Fibroblast of gingiva (primary cell): ENCODE measurements around the gene CCSAP.
"Not testable (repeated sequence)": the region's sequence is repeated elsewhere in the genome, so short reads cannot be mapped to it uniquely, and the experiment has no call there.

ENCODE experiments used
- DNase-seq: peaks from one replicate; pipeline ENCODE4 v3.0.0-alpha.2; 2011; ENCODE audit warnings: low read depth

Gene CCSAP

DNA sequence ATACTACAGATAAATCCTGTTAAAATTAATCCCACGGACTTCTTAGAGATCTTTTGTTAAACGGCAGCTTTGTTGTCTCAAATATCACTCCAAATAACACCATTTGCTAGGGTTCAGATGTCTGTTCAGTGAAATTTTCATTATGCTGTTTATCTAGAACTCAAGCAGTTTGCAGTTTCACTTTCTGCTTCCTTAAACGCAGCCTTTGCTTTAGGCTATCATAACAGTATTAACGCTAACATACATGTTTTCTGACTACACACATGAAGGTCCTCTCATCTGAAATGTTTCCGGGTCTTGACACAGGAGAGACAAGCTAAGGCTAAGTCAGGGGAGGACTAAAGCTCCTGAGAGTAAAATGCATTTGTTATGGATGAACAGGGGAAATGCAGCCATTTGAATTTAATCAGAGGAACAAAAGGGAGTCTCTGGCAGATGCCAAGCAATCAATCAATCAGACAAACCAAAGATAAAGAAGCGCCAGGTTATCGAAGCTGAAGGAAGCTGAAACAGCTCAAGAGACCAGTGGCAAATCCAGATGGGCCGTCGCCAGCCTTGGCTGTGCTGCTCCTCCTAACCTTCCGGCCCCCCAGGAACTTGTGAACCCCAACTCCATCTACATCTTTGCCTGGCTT lies 16.9 kb downstream of the CCSAP start:
- no peak for DNase-seq

DNA sequence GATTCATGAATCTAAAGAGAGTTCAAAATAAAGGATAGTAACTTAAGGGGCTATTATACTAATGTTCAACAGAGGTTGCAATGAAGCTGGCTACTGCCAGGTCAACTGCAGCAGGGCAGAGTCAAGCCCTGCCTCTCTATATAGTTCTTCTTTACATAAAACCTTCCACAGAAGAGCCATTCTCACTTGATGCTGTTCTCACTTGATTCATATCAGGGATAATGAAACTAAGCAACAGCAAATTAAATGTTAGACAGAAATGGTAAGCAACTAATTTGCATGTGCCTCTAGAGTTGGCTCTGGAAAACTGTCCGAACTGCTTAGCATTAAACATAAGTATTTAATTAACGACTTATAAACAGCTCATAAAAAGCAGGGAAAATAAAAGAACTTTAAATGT lies 17.4 kb downstream of the CCSAP start:
- DNase-seq = peak; percentile 5

DNA sequence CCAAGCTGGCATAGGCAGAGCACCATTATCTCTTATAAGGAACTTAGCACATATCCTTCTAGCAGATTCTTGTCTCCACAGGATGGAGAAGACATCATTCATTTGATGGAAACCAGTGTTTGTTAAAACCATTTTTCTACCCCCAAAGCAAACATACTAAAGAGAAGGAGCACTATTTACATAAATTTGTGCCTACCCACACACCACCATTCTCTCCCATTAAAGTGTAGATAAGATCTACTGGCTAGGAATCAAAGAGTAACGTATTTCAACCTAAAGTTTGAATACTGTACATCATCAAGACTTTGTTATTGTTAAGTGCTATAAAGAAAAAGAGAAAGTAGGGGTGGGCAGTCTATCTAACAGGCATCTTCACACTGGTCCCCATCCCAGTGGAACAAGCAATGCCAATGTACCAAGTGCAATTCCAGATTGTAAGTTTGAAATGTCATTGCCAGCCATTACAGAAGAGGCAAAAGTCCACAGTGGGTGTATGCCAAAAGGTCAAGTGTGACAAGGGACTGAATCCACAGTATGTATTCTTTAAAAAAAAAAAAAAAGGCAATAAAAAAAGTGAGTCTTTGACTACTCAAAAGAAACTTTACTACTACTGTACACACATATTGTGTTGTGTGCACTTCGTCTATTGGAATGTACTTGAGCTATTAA lies 18.8 kb downstream of the CCSAP start:
- DNase-seq = no peak

DNA sequence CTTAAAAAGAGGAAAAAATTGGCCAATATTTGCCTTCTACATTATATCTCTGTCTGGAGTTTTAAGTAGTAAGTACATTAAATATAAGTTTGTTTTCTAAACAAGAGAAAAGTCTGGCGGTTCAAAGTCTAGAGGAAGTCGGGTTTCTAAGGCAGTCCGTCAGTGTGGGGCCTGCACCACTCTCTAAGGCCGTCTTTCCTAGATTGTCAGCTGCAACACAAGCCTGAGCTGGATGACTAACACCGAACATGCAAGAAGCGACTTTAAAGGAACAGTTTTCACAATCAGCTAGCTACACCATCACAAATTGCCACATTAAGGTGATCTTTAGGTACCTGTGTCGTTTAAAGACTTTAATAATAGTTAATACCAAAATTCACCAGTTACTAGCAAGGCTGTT lies 19.6 kb downstream of the CCSAP start:
- no peak for DNase-seq

DNA sequence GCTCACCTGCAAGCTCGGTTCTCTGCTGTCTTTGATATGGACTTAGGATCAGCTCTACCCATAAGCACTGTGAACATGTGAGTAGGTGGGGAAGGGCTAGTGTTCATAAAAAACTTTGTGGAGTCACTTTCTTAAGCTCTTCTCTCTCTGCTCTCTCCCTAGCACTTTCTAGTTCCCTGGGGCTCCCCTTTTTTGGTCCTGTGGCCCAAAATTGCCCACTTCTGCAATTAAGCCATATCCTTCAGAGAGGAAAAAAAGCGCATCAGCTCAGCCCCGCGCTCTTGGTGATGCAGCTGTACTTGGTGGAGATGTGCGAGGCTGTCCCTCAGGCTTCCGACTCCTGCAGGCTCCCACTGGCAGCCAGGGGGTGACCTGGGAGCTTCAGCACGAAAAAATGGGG lies 23.4 kb downstream of the CCSAP start:
- no peak for DNase-seq

DNA sequence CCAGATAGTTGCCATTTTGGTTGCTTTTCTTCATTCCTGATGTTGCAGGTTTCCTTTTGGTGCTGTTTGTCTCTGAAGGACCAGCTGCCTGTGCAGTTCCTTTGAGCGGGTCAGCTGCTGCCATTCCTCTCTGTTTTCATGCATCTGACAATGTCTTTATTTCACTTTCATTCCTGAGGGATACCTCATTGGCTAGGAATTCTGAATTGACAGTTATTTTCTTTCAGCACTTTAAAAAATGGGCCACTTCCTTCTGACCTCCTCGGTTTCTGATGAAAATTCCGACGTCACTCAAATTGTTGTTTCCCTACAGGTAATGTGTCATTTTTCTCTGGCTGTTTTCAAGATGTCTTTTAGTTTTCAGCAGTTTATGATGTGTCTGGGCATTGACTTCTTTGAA lies 24.8 kb downstream of the CCSAP start:
- no peak for DNase-seq

DNA sequence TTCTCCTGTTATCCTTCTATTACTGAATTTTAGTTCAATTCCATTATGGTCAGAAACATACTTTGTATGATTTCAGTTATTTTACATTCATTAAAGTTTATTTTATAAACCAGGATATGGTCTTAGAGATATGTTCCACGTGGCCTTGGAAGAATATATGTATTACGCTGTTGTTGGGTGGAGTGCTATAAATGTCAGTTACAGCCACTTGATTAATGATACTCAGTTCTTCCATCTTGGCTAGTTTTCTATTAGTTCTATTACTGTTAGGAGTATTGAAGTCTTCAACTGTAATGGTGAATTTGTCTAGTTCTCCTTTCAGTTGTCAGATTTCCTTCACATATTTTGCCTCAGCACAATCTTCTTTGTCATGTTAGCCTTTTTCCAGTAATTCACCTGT lies 26.7 kb downstream of the CCSAP start:
- no peak for DNase-seq

DNA sequence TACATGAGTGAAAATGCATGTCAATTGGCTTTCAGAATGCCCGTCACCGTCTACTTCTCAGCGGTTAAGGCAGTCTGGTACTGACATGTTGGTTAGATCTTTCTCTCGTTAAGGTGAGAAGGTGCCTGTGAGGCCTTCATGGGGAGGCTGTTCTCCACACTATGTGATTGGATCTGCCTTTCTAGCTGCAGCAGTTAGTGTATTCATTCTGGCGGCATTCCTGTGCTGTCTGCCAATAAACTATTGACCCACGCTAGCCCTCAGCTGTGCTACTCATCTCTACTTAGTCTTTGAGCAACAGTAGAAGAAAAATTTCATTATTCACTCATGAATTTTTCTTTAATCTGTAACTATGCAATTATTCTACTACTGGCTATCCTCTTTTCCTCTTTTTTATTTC lies 32.0 kb downstream of the CCSAP start:
- peak; percentile 15 for DNase-seq

DNA sequence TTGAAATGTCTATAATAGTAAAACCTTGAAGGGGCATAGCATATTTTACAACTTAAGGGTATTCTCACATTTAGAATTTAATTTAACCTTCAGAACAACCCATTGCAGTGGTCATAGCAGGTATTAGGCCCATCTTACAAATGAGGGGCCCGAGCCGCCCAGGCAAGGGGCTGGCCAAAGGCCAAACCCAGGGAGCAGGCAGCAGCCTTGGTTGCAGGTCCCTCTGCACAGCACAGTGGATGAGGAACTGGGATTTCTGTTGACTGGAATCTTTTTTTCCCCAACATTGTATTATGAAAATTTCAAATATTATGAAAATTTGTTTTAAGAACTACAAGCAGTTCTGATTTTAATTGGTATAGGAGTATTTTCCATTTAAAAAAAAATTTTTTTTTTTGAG lies 33.2 kb downstream of the CCSAP start:
- DNase-seq = no peak

DNA sequence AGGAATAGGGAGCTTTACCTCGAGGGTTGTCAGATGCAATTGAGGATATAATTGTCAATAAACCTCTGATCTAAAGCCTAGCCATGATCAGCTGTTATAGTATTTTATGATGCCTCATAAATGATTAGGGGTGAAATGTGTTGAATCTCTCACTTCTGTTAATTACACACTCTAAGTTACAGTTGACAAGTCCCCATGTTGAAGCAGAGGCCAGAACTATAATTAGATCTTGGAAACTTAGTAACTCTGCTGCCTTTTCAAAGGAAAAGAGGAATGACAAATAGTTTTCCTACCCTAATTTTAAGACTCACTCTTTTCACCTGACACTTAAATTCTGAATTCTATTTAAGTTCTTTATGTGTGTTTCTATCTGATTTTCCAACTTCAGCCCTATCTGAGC lies 33.8 kb downstream of the CCSAP start:
- DNase-seq = no peak

DNA sequence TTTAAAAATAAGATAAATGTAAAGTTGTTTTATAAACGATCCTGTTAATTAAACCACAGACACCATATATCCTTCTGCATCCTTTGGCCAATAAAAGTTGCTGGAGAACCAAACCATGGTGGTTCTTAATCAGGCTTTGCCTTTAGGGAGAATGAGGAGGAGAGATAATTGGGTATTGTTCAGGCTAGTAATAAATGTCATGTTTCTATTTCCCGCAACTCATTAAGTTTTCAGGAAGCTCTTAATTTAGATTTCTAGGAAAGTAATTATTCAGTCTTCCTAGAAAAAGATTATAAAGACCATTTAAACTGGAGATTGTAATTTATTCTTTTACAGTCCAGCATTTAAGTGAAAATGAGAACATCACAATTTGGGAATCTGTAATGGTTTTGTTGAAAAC lies 37.5 kb downstream of the CCSAP start:
- DNase-seq = no peak

DNA sequence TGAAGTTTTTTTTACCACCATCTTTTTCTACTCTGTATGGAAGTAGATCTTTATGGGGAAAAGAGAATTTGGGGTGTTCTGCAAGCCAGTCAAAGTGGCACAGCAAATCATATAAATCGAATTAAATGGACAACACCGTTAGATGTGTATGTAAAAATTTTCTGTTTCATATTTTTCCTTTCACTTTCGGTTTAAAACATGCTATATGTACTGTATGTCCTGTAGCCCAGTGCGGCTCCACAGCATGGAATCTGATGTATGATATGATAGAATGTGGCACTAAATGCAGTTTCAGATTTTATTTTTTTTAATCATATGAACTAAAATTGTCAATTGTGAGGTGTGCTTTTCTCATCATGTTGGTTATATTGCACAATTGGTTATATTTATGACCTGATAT lies 39.0 kb downstream of the CCSAP start:
- DNase-seq = no peak

DNA sequence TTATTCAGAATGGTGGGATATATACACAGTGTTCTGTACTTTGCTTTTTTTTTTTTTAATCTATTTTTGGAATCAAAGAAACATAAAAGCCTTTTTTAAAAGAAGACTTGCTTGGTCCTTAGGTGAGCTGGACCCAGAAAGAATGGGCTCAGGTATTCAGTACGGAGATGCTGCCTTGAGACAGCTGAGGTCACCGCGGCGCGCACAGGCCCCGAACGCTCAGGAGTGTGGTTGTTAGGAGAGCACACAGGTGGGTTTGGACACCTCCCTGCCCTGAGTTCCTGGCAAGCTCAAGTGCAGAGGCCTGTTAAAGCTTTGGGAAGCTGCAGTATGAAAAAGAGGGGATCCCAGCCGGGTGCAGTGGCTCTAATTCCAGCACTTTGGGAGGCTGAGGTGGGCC lies 40.1 kb downstream of the CCSAP start:
- DNase-seq = no peak

DNA sequence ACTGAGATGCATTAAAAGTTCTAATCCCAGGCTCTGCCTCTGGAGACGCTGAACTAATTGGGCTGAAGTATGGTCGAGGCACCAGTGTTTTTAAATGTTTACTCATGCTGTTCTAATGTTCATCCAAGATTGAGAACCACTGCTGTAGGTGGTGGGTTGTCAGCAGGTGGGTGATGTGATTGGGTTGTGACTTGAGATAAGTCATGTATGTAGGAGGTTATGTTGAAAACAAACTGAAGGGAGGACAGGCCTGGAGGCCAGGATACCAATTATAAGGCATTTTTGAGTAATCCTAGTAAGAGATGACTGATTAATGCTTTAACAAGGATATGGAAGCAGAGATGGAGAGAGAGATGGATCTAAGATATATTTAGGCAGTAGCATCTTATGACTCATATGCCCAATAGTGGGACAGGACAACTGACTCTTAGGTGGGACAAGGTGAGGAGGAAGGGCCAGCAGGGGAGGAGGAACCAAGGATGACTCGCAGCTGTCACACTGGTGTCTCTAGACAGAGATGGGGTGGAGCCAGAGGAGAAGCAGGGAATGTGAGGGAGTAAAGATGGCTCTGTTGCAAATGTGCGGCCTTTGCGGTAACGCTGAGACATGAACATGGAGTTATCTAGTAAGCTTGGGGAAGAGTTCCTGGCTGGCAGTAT lies 42.6 kb downstream of the CCSAP start:
- no peak for DNase-seq

DNA sequence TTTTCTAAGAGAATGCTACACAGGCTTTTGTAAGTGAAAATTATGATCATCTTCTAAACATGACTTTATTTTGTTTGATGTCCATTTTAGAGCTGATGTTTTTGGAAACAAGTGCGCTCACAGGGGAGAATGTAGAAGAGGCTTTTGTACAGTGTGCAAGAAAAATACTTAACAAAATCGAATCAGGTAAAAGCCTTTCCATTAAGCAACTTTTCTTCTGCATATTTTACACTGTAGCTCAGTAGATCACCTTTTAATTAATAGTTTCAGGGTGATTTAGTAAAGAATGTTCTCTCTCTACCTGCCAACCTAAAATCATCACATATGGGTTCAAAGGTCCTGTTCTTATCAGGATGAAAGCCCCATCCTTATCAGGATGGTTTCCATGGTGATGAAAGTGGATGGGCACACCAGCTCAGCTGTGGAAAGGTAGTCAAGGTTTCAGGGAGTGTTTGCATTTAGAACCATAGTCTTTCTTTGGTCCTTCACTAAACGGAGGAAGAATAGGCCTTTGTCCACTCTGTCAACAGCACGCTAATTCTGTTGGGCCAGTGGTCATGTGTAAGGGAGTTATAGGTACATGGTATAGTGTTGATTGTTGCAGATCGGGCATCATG lies 43.9 kb downstream of the CCSAP start:
- no peak for DNase-seq

DNA sequence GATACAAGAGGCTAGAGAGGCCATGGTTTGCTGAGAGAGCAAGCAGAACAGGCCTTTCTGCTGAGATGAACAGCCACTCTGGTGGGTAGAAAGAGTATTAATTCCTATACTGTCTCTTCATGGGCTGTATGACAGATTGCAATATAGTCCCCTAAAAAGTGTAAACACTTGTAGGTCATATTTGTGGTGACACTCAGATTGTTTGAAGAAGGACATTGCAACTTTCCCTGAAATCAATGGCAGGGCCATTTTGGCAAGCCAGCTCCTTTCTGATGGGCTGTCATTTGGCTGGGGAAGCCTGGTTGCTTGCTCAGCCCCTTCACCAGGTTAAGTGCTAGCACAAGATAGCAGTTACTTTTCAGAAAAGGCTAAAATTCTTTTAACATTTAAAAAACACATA lies 44.4 kb downstream of the CCSAP start:
- no peak for DNase-seq

DNA sequence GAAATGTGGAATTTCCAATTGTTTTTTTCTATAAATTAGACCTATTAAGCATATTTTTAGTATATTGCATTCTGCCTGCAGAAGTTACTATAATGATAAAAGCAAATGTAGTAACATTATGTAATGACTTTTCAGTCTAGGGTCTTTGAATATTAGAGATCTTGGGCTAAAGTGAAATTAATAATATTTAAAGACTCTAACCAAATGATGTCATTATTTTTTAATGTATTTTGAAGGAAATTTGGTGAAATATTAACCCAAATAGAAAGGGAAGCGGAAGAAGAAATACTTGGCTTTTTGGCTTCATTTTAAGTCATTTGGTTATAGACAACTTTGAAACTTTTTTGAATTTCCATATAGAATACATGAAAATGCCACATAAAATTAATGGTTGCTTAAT lies 45.1 kb downstream of the CCSAP start:
- no peak for DNase-seq

DNA sequence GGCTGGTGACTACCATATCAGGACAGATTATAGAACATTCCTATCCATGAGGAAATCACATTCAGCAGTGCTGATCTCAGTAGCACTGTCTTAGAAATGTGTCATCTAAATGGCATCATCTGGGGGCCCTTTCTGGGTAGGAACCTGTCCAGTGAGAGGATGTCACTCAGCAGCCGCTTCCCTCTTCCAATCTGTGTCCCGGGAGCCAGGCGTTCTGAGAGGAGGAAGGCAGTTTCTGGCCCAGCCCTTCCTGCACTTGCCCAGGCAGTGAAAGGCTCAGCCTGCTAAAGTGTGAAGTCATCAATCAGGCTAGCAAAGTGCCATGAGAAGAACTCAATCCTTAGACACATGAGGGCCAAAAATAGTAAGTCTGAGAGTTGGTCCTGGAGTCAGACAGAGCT lies 46.3 kb downstream of the CCSAP start:
- peak; percentile 46 for DNase-seq

DNA sequence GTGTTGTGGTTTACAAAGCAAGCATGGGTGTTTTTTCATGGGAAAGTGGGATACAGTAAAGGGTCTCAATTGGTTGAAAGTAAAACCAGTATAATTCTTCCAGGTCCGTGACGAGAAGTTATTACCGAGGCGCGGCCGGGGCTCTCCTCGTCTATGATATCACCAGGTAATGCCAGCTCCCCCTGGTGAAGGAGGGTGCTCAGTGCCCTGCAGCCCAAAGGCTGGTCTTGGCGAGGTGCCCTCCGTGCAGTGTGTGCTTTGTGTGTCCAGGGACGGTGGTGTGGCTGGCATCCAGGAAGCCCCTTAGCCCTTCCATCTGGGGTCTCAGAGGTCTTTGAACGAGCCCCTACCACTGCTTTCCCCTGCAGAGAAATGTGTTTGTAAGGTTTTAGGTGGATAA lies 47.1 kb downstream of the CCSAP start:
- no peak for DNase-seq

DNA sequence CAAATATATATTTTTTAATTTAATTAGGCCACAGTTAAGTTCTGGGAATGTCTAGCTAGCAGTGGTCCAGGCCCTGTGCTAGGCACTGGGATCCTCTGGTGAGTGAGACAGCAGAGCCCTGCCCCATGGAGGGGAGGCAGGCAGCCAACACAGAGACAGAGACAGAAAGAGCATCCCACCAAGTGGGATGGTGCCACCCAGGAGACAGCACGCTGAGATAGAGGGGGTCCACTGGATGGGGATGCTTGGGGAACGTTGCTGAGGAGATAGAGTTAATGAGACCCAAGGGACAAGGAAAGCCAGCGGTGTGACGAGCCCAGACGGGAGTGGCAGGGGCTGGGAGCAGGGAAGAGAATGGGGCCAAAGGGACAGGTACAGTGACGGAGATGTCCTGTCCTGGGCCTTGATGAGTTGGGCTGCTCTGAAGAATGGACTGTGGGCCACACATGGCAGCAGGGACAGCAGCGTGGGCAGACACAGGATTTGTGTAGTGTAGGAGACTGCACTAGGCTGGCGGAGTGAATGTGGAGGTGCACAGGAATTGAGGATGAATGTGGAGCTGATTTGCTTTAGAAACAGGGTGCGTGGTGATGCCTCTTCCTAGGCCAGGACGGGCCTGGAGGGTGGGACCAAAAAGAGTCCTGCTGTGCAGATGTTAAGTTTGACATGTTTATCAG lies 49.2 kb downstream of the CCSAP start:
- DNase-seq = no peak

DNA sequence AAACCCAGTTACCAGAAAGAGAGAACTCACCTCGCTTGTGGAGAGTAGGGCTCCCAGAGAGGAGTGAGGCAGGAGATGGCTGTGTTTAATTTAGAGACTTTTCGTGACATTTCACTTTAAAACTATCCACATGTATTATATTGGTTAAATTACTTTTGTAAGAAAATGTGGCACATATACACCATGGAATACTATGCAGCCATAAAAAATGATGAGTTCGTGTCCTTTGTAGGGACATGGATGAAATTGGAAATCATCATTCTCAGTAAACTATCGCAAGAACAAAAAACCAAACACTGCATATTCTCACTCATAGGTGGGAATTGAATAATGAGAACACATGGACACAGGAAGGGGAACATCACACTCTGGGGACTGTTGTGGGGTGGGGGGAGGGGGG lies 51.2 kb downstream of the CCSAP start:
- DNase-seq = not testable (repeated sequence)

DNA sequence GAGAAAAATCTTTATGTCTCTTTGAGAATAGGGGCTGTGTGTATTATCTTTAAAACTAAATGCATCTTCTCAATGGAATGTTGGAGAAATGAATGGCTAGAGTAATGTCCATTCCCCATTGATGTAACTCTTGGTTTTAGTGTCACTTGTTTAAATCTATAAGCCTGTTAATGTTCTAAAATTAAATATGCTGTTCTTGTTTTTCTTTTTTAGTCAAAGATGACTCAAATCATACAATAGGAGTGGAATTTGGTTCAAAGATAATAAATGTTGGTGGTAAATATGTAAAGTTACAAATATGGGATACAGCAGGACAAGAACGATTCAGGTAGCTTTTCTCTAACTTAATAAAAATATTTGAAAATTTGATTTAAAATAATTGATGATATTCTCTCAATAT lies 54.3 kb downstream of the CCSAP start:
- no peak for DNase-seq

DNA sequence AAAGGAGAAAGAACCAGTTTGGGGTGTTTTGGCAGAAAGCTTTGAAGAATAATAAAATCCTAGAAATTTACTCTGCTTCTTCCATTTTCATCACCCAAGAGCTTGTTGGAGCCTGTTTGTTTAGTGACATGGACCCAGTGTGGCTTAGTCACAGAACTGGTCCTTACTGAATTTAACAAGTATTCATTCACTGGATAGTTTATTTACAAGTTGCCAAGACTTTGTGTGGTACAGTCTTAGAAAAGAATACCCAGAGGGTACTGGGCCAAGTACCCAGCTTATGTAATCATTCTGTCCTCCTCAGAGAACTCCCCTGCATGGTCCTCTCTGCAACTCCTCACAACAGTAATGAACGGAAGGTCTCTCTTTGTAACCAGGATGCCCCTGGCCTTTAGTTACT lies 55.6 kb downstream of the CCSAP start:
- DNase-seq = no peak
